ENCODE data around the gene MARCHF3. TPM values are rescaled to one million over a fixed set of nuclear protein-coding genes. Genes with fewer than 3 reads are reported as not detected.

Gene MARCHF3
- polyA plus RNA-seq, 1 donor from 2014 or later = 3.9 TPM

DNA sequence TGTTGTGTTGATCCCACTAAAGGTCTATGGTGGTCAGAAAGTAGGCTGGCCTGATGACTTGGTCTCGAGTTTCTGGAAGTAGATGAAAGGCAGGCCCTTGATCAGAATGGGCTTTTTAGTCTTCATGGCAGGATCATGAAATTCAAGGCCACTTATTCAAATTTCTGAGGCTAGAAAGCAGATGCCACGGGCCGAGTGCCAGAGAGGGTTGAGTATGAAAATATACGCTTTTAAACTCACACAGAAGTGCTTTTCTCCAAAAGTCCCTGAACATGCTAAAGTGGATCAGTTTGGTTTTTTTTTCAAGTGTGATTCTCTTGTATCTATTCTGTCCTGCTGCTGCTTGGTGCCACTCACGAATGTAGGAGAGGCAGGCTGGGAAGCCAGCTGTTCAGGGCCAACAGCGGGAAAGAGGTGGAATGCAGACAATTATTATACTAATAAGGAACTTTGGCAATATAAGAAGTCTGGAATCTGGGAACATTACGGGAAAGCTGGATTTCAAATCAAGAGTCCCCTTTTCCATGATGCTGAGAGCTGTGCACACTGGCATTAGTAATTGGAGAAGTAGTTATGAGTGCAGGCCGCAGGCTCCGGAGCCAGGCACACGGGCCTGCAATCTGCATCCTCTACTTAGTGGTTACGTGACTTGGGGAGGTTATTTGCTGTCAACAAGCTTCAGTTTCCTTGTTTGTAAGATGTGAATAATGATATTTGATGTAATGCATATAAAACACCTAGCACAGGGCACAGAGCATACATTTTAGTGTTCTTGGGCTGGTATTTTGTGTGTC, 157.6 kb downstream of the MARCHF3 start:
- Histone ChIP-seq H3K27ac (ENCODE audit: low read length) (no peak overlapping the region), H3K4me2 (ENCODE audit: low read length) (no peak overlapping the region), H3K36me3 (ENCODE audit: insufficient read depth, low read length) (no peaks in the 10 kb centered on the region), H3F3A (ENCODE audit: insufficient read depth, low read length, poor library complexity, severe bottlenecking) (peaks cover 3% of the 10 kb centered on the region), H2AFZ (ENCODE audit: low read depth, low read length) (no peak overlapping the region), H3K9me3 (ENCODE audit: low read length) (no peaks in the 10 kb centered on the region), H3K27me3 (ENCODE audit: insufficient read depth, low read depth, low read length) (no peaks in the 10 kb centered on the region), H4K20me1 (ENCODE audit: insufficient read depth) (no peaks in the 10 kb centered on the region), H3K4me3 (ENCODE audit: low read length) (no peak overlapping the region), H3K79me2 (replicated peaks; ENCODE audit: insufficient read depth, low read length) (no peaks in the 10 kb centered on the region), H3K9ac (ENCODE audit: low read length) (no peak overlapping the region), H3K9me2 (ENCODE audit: insufficient read depth, low read length) (no peaks in the 10 kb centered on the region)
- no peak for TF ChIP-seq POLR2AphosphoS5 (IDR thresholded peaks at IDR 0.05)
- TF ChIP-seq, protein P1, sequence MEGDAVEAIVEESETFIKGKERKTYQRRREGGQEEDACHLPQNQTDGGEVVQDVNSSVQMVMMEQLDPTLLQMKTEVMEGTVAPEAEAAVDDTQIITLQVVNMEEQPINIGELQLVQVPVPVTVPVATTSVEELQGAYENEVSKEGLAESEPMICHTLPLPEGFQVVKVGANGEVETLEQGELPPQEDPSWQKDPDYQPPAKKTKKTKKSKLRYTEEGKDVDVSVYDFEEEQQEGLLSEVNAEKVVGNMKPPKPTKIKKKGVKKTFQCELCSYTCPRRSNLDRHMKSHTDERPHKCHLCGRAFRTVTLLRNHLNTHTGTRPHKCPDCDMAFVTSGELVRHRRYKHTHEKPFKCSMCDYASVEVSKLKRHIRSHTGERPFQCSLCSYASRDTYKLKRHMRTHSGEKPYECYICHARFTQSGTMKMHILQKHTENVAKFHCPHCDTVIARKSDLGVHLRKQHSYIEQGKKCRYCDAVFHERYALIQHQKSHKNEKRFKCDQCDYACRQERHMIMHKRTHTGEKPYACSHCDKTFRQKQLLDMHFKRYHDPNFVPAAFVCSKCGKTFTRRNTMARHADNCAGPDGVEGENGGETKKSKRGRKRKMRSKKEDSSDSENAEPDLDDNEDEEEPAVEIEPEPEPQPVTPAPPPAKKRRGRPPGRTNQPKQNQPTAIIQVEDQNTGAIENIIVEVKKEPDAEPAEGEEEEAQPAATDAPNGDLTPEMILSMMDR (IDR thresholded peaks at IDR 0.05; ENCODE audit: poor library complexity, severe bottlenecking) = no peak
- TF ChIP-seq EZH2 (IDR thresholded peaks at IDR 0.05; ENCODE audit: borderline replicate concordance, insufficient read depth, low read length, poor library complexity, severe bottlenecking) = no peak
- TF ChIP-seq, protein P2, sequence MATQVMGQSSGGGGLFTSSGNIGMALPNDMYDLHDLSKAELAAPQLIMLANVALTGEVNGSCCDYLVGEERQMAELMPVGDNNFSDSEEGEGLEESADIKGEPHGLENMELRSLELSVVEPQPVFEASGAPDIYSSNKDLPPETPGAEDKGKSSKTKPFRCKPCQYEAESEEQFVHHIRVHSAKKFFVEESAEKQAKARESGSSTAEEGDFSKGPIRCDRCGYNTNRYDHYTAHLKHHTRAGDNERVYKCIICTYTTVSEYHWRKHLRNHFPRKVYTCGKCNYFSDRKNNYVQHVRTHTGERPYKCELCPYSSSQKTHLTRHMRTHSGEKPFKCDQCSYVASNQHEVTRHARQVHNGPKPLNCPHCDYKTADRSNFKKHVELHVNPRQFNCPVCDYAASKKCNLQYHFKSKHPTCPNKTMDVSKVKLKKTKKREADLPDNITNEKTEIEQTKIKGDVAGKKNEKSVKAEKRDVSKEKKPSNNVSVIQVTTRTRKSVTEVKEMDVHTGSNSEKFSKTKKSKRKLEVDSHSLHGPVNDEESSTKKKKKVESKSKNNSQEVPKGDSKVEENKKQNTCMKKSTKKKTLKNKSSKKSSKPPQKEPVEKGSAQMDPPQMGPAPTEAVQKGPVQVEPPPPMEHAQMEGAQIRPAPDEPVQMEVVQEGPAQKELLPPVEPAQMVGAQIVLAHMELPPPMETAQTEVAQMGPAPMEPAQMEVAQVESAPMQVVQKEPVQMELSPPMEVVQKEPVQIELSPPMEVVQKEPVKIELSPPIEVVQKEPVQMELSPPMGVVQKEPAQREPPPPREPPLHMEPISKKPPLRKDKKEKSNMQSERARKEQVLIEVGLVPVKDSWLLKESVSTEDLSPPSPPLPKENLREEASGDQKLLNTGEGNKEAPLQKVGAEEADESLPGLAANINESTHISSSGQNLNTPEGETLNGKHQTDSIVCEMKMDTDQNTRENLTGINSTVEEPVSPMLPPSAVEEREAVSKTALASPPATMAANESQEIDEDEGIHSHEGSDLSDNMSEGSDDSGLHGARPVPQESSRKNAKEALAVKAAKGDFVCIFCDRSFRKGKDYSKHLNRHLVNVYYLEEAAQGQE (IDR thresholded peaks at IDR 0.05; ENCODE audit: borderline replicate concordance) = no peak
- no peak for TF ChIP-seq SMC3 (conservative IDR thresholded peaks at IDR 0.05; ENCODE audit: poor library complexity)
- no peak for TF ChIP-seq TAF1 (IDR thresholded peaks at IDR 0.05; ENCODE audit: low read depth)

DNA sequence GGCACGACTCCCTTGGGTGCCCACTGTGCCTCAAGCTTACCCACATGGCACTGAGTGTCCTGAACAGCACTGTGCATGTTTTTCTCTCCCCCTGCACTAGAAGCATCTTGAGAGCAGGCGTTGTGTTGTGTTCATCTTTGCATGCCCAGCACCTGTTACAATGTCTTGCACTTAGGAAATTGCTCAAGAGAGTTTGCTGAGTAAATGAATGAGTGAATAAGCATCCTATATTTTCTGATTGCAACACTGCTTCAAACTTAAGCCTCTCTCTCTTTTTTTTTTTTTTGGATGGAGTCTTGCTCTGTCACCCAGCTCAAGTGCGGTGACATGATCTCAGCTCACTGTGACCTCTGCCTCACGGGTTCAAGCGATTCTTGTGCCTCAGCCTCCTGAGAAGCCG, 158.9 kb downstream of the MARCHF3 start:
- no peak overlapping the region for H3K4me2 ChIP-seq (ENCODE audit: low read length)
- H3K9me2 ChIP-seq (ENCODE audit: insufficient read depth, low read length) = no peaks in the 10 kb centered on the region
- no peak overlapping the region for H3K9ac ChIP-seq (ENCODE audit: low read length)
- H3K36me3 ChIP-seq (ENCODE audit: insufficient read depth, low read length) = no peaks in the 10 kb centered on the region
- H3K27ac ChIP-seq (ENCODE audit: low read length) = no peak overlapping the region
- H3K79me2 ChIP-seq (replicated peaks; ENCODE audit: insufficient read depth, low read length) = no peaks in the 10 kb centered on the region
- no peaks in the 10 kb centered on the region for H3K27me3 ChIP-seq (ENCODE audit: insufficient read depth, low read depth, low read length)
- H4K20me1 ChIP-seq (ENCODE audit: insufficient read depth) = no peaks in the 10 kb centered on the region
- H2AFZ ChIP-seq (ENCODE audit: low read depth, low read length) = no peak overlapping the region
- H3K9me3 ChIP-seq (ENCODE audit: low read length) = no peaks in the 10 kb centered on the region
- TF ChIP-seq SMC3 (conservative IDR thresholded peaks at IDR 0.05; ENCODE audit: poor library complexity) (no peak), RAD21 (conservative IDR thresholded peaks at IDR 0.05) (no peak), EZH2 (IDR thresholded peaks at IDR 0.05; ENCODE audit: borderline replicate concordance, insufficient read depth, low read length, poor library complexity, severe bottlenecking) (no peak), POLR2AphosphoS5 (IDR thresholded peaks at IDR 0.05) (no peak), EP300 (conservative IDR thresholded peaks at IDR 0.05; ENCODE audit: poor library complexity, severe bottlenecking) (no peak), TAF1 (IDR thresholded peaks at IDR 0.05; ENCODE audit: low read depth) (no peak), MXI1 (conservative IDR thresholded peaks at IDR 0.05; ENCODE audit: poor library complexity, severe bottlenecking) (no peak)
- TF ChIP-seq, protein P2 (IDR thresholded peaks at IDR 0.05; ENCODE audit: borderline replicate concordance) = no peak
- TF ChIP-seq, protein P1 (IDR thresholded peaks at IDR 0.05; ENCODE audit: poor library complexity, severe bottlenecking) = no peak
- H3K4me3 ChIP-seq (ENCODE audit: low read length) = no peak overlapping the region
- peaks cover 3% of the 10 kb centered on the region for H3F3A ChIP-seq (ENCODE audit: insufficient read depth, low read length, poor library complexity, severe bottlenecking)

Data from neural cell (in vitro differentiated cells).